Spleen (tissue), 7 donors: ENCODE measurements around the gene STYXL1.

ENCODE experiments used
- CTCF ChIP-seq, 11 experiments: fragments of 200-600 bp in 7 of 11; fragments of 450-650 bp in 4 of 11; sonication (generic) in 4 of 11; IDR thresholded peaks in 8 of 11; conservative IDR thresholded peaks in 3 of 11; 1 replicate in 7 of 11; 2 replicates in 4 of 11; pipeline versions ENCODE4 v1.4.0 to v1.8.0; 2016 to 2021; ENCODE audit warnings: antibody characterized with exemption in 11 of 11, inconsistent platforms in 4 of 11, mild to moderate bottlenecking in 1 of 11
- POLR2AphosphoS5 ChIP-seq, 3 donors: sonication (generic); formaldehyde crosslinking; IDR thresholded peaks; one replicate each; pipeline ENCODE4 v1.5.1; 2017; ENCODE audit warnings: antibody characterized with exemption in 3 of 3
- donor health status: DM: no; HTN: no; CAD: no; lungs with moderate emphysema.
- donor health status: DM: no; HTN: no; CAD: no.
- donor health status: DM: no; HTN: no; CAD: no.

- peak; percentile 31 to 79 (median 53) for TF ChIP-seq POLR2AphosphoS5 (IDR thresholded peaks at IDR 0.05)
- TF ChIP-seq CTCF (IDR thresholded peaks at IDR 0.05 in 8 of 11, conservative IDR thresholded peaks at IDR 0.05 in 3 of 11) = no peak
These were observed 62.2 kb downstream of the STYXL1 start for GRCh38 chr7:75985518-75986146.
